GM23338 (cell line): Measurements from ENCODE around the gene USP43.

Source experiments
- EZH2 ChIP-seq: fragments of 200-600 bp; sonication (generic); IDR thresholded peaks from one replicate; pipeline ENCODE4 v1.8.0; 2017; ENCODE audit warnings: antibody characterized with exemption, mild to moderate bottlenecking, low read depth; ENCODE audit not compliant: unreplicated experiment
- EZH2phosphoT487 ChIP-seq: fragments of 200-600 bp; sonication (generic); IDR thresholded peaks from one replicate; pipeline ENCODE4 v1.8.1; 2018; ENCODE audit warnings: antibody characterized with exemption; ENCODE audit not compliant: unreplicated experiment
- NANOG ChIP-seq: IDR thresholded peaks from 2 replicates; pipeline ENCODE4 v1.6.1; 2016; ENCODE audit warnings: antibody characterized with exemption, borderline replicate concordance
- POLR2AphosphoS5 ChIP-seq: IDR thresholded peaks from 2 replicates; pipeline ENCODE4 v1.6.1; 2016; ENCODE audit warnings: antibody characterized with exemption, low read depth
- TF ChIP-seq, protein P1 (sequence below), 2 experiments: fragments of 200-600 bp in 1 of 2; sonication (generic) in 1 of 2; conservative IDR thresholded peaks; 2 replicates each; pipeline versions ENCODE4 v1.5.1 to v1.6.1; 2016 to 2017; ENCODE audit warnings: antibody characterized with exemption in 2 of 2, low read depth in 2 of 2, mild to moderate bottlenecking in 2 of 2, moderate library complexity in 1 of 2
- TF ChIP-seq, protein P2 (sequence below): IDR thresholded peaks from one replicate; pipeline ENCODE4 v1.6.1; 2018; ENCODE audit warnings: antibody characterized with exemption; ENCODE audit not compliant: unreplicated experiment

DNA sequence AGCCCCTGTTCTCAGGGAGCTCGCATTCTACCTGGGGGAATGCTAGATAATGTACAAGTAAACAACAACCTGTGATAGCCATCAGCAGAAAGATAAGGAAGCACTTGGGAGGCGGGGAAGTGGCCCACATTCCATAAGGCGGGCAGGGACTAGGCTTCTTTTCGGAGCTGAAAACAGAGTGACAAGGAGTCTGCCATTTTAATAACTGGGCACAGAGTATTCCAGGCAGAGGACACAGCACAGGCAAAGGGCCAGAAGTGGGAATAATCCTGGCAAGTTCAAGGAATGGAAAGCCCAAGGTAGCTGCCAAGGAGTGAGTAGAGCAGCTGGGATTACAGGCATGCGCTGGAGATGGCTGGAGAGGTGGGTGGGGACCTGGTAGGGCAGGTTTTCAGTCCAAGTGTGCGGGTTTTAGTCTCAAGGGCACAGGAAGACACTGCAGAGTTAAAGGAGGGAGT lies 24.3 kb downstream of the USP43 start:
- TF ChIP-seq, protein P1, sequence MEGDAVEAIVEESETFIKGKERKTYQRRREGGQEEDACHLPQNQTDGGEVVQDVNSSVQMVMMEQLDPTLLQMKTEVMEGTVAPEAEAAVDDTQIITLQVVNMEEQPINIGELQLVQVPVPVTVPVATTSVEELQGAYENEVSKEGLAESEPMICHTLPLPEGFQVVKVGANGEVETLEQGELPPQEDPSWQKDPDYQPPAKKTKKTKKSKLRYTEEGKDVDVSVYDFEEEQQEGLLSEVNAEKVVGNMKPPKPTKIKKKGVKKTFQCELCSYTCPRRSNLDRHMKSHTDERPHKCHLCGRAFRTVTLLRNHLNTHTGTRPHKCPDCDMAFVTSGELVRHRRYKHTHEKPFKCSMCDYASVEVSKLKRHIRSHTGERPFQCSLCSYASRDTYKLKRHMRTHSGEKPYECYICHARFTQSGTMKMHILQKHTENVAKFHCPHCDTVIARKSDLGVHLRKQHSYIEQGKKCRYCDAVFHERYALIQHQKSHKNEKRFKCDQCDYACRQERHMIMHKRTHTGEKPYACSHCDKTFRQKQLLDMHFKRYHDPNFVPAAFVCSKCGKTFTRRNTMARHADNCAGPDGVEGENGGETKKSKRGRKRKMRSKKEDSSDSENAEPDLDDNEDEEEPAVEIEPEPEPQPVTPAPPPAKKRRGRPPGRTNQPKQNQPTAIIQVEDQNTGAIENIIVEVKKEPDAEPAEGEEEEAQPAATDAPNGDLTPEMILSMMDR (conservative IDR thresholded peaks at IDR 0.05; ENCODE audit: low read depth in 2 of 2), result no peak
- TF ChIP-seq EZH2 (no peak), NANOG (no peak), POLR2AphosphoS5 (no peak), EZH2phosphoT487 (no peak)
- TF ChIP-seq, protein P2, sequence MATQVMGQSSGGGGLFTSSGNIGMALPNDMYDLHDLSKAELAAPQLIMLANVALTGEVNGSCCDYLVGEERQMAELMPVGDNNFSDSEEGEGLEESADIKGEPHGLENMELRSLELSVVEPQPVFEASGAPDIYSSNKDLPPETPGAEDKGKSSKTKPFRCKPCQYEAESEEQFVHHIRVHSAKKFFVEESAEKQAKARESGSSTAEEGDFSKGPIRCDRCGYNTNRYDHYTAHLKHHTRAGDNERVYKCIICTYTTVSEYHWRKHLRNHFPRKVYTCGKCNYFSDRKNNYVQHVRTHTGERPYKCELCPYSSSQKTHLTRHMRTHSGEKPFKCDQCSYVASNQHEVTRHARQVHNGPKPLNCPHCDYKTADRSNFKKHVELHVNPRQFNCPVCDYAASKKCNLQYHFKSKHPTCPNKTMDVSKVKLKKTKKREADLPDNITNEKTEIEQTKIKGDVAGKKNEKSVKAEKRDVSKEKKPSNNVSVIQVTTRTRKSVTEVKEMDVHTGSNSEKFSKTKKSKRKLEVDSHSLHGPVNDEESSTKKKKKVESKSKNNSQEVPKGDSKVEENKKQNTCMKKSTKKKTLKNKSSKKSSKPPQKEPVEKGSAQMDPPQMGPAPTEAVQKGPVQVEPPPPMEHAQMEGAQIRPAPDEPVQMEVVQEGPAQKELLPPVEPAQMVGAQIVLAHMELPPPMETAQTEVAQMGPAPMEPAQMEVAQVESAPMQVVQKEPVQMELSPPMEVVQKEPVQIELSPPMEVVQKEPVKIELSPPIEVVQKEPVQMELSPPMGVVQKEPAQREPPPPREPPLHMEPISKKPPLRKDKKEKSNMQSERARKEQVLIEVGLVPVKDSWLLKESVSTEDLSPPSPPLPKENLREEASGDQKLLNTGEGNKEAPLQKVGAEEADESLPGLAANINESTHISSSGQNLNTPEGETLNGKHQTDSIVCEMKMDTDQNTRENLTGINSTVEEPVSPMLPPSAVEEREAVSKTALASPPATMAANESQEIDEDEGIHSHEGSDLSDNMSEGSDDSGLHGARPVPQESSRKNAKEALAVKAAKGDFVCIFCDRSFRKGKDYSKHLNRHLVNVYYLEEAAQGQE, result no peak
